ENCODE measurements around the gene TPD52L1. TPM values are rescaled to one million over a fixed set of nuclear protein-coding genes. Genes with fewer than 3 reads are reported as not detected.

Gene TPD52L1
- total RNA-seq, 1 experiment from 2014 or later = 50.6 TPM

GRCh38 chr6:125228981-125229479 lies 75.5 kb downstream of the TPD52L1 start:
- Mint-ChIP-seq H3K27ac (ENCODE audit: unreplicated experiment) (no peak overlapping the region), H3K36me3 (ENCODE audit: insufficient read depth, unreplicated experiment) (no peaks in the 10 kb centered on the region), H3K4me1 (ENCODE audit: low read depth, unreplicated experiment) (peaks cover 7% of the 10 kb centered on the region), H3K27me3 (ENCODE audit: unreplicated experiment) (no peaks in the 10 kb centered on the region), H3K9me3 (ENCODE audit: low read depth, unreplicated experiment) (no peaks in the 10 kb centered on the region), H3K4me3 (ENCODE audit: low read depth, unreplicated experiment) (no peak overlapping the region)
- no TSS peak for BruUV-seq (replicated peaks)
- intact Hi-C loops (cut with micrococcal nuclease; ENCODE audit: unreplicated experiment) = no loop called here
- no peak for TF ChIP-seq CTCF (IDR thresholded peaks at IDR 0.05; ENCODE audit: unreplicated experiment)
- CTCF ChIA-PET = no interaction called here
- no peak for DNase-seq

- no peak overlapping the region for H3K27ac Mint-ChIP-seq (ENCODE audit: unreplicated experiment)
- no peak for TF ChIP-seq CTCF (IDR thresholded peaks at IDR 0.05; ENCODE audit: unreplicated experiment)
- no peaks in the 10 kb centered on the region for H3K9me3 Mint-ChIP-seq (ENCODE audit: low read depth, unreplicated experiment)
- no peaks in the 10 kb centered on the region for H3K4me1 Mint-ChIP-seq (ENCODE audit: low read depth, unreplicated experiment)
- H3K27me3 Mint-ChIP-seq (ENCODE audit: unreplicated experiment) = no peaks in the 10 kb centered on the region
- CTCF ChIA-PET = no interaction called here
- H3K36me3 Mint-ChIP-seq (ENCODE audit: insufficient read depth, unreplicated experiment) = no peaks in the 10 kb centered on the region
- no peak for DNase-seq
- intact Hi-C loops (cut with micrococcal nuclease; ENCODE audit: unreplicated experiment) = loop anchor here (5.0 kb wide), 1 partner anchor 33 kb away; no protein-coding TSS in a partner anchor
- H3K4me3 Mint-ChIP-seq (ENCODE audit: low read depth, unreplicated experiment) = no peak overlapping the region
- no TSS peak for BruUV-seq (replicated peaks)
Measured at GRCh38 chr6:125230674-125231073, 77.1 kb downstream of the TPD52L1 start.

GRCh38 chr6:125231133-125231532 lies 77.6 kb downstream of the TPD52L1 start:
- no peaks in the 10 kb centered on the region for H3K27me3 Mint-ChIP-seq (ENCODE audit: unreplicated experiment)
- no peaks in the 10 kb centered on the region for H3K36me3 Mint-ChIP-seq (ENCODE audit: insufficient read depth, unreplicated experiment)
- no peak overlapping the region for H3K4me3 Mint-ChIP-seq (ENCODE audit: low read depth, unreplicated experiment)
- no TSS peak for BruUV-seq (replicated peaks)
- no peaks in the 10 kb centered on the region for H3K4me1 Mint-ChIP-seq (ENCODE audit: low read depth, unreplicated experiment)
- CTCF ChIA-PET = no interaction called here
- H3K9me3 Mint-ChIP-seq (ENCODE audit: low read depth, unreplicated experiment) = no peaks in the 10 kb centered on the region
- intact Hi-C loops (cut with micrococcal nuclease; ENCODE audit: unreplicated experiment) = loop anchor here (5.0 kb wide), 1 partner anchor 34 kb away; no protein-coding TSS in a partner anchor
- no peak overlapping the region for H3K27ac Mint-ChIP-seq (ENCODE audit: unreplicated experiment)
- DNase-seq = no peak
- TF ChIP-seq CTCF (IDR thresholded peaks at IDR 0.05; ENCODE audit: unreplicated experiment) = no peak

- no peak for DNase-seq
- no peak for TF ChIP-seq CTCF (IDR thresholded peaks at IDR 0.05; ENCODE audit: unreplicated experiment)
- intact Hi-C loops (cut with micrococcal nuclease; ENCODE audit: unreplicated experiment) = loop anchor here (5.0 kb wide), 1 partner anchor 34 kb away; no protein-coding TSS in a partner anchor
- CTCF ChIA-PET = no interaction called here
- no peaks in the 10 kb centered on the region for H3K27me3 Mint-ChIP-seq (ENCODE audit: unreplicated experiment)
- no TSS peak for BruUV-seq (replicated peaks)
- peaks cover 5% of the 10 kb centered on the region for H3K4me1 Mint-ChIP-seq (ENCODE audit: low read depth, unreplicated experiment)
- H3K4me3 Mint-ChIP-seq (ENCODE audit: low read depth, unreplicated experiment) = no peak overlapping the region
- no peaks in the 10 kb centered on the region for H3K9me3 Mint-ChIP-seq (ENCODE audit: low read depth, unreplicated experiment)
- no peak overlapping the region for H3K27ac Mint-ChIP-seq (ENCODE audit: unreplicated experiment)
- H3K36me3 Mint-ChIP-seq (ENCODE audit: insufficient read depth, unreplicated experiment) = peaks cover 4% of the 10 kb centered on the region
Measured at GRCh38 chr6:125231574-125232343, 78.2 kb downstream of the TPD52L1 start.
